K562 (cell line): Measurements from ENCODE around the gene ANKH. TPM values are rescaled to one million over a fixed set of nuclear protein-coding genes. Genes with fewer than 3 reads are reported as not detected.

Source experiments
- ATAC-seq: fragments of 200-7000 bp; cut with Tn5 transposase; 3 replicates; pipeline ENCODE4 v1.9.1; 2020; ENCODE audit warnings: moderate library complexity
- Bru-seq: library from RNA; stranded (reverse); fragments of 400-500 nt; gene quantifications from one replicate; lab custom pipeline; 2021; lab: Mats Ljungman, UMichigan
- BruChase-seq, 2 experiments: library from RNA; stranded (reverse); fragments of 400-500 nt; gene quantifications; one replicate each; lab custom pipeline; 2021; lab: Mats Ljungman, UMichigan
- BruUV-seq: library from RNA; stranded (reverse); fragments of 400-500 nt; replicated peaks from 2 replicates; lab custom pipeline; 2021; lab: Mats Ljungman, UMichigan
- CTCF ChIA-PET: fragments of 300-600 bp; formaldehyde crosslinking; extraction: SDS; loops from one replicate; lab custom pipeline; 2021; ENCODE audit warnings: low intra/inter-chr PET ratio; lab: Yijun Ruan, JAX
- POLR2A ChIA-PET: fragments of 300-600, 350-650 bp; sonication (Branson Sonifier 250); formaldehyde crosslinking; extraction: SDS; loops from one replicate; lab custom pipeline; 2021; ENCODE audit warnings: antibody characterized with exemption, inconsistent platforms; lab: Yijun Ruan, JAX
- DNase-seq, 4 experiments: peaks; one replicate each; pipeline versions ENCODE4 v3.0.0 to v3.0.0-alpha.2; 2011 to 2018; ENCODE audit warnings: low spot score in 3 of 4, mixed read lengths in 3 of 4; ENCODE audit errors: extremely low read depth in 1 of 4
- FAIRE-seq: peaks from 2 replicates; lab custom pipeline; 2011; peaks lifted over from hg19 to GRCh38; lab: Jason Lieb, UNC
- H2AFZ ChIP-seq: 2 replicates; pipeline ENCODE4 v1.6.0; 2011; ENCODE audit warnings: low read depth, low read length, control low read depth, inconsistent platforms
- H3K27ac ChIP-seq: fragments of 200-600 bp; 3 replicates; pipeline ENCODE4 v1.8.0; 2011; ENCODE audit warnings: low read depth, mild to moderate bottlenecking, control low read depth, inconsistent platforms, low read length, moderate library complexity, mixed read lengths; ENCODE audit errors: extremely low read depth
- H3K27me3 ChIP-seq, 2 experiments: fragments of 300-600 bp in 1 of 2; 2 replicates in 1 of 2; 3 replicates in 1 of 2; pipeline versions ENCODE4 v1.6.0 to v1.8.0; 2011; ENCODE audit warnings: inconsistent platforms in 2 of 2, low read length in 2 of 2, mild to moderate bottlenecking in 1 of 2, mixed read lengths in 1 of 2, moderate library complexity in 1 of 2; ENCODE audit not compliant: control insufficient read depth in 2 of 2, insufficient read depth in 2 of 2
- H3K36me3 ChIP-seq: fragments of 300-600 bp; 3 replicates; pipeline ENCODE4 v1.8.0; 2011; ENCODE audit warnings: mild to moderate bottlenecking, low read length, inconsistent platforms; ENCODE audit not compliant: control insufficient read depth, insufficient read depth
- H3K4me1 ChIP-seq, 2 experiments: fragments of 200-600 bp in 1 of 2; replicated peaks in 1 of 2; 2 replicates in 1 of 2; 3 replicates in 1 of 2; pipeline versions ENCODE4 v1.5.1 to v1.8.0; 2011; ENCODE audit warnings: inconsistent platforms in 2 of 2, low read length in 2 of 2, mild to moderate bottlenecking in 1 of 2, mixed read lengths in 1 of 2, moderate library complexity in 1 of 2; ENCODE audit not compliant: control insufficient read depth in 2 of 2, insufficient read depth in 2 of 2
- H3K4me2 ChIP-seq: 2 replicates; pipeline ENCODE4 v1.6.1; 2011; ENCODE audit warnings: low read length, control low read depth, inconsistent platforms, mixed read lengths; ENCODE audit not compliant: insufficient read depth
- H3K4me3 ChIP-seq: fragments of 200-600 bp; sonication (generic), shearing (Covaris generic); 2 replicates; pipeline ENCODE4 v1.5.1; 2016; ENCODE audit warnings: control low read depth, inconsistent platforms
- H3K79me2 ChIP-seq: fragments of 200-600 bp; 3 replicates; pipeline ENCODE4 v1.8.0; 2011; ENCODE audit warnings: low read length, inconsistent platforms; ENCODE audit not compliant: control insufficient read depth, insufficient read depth
- H3K9ac ChIP-seq, 2 experiments: 2 replicates each; pipeline versions ENCODE4 v1.6.0 to v1.6.1; 2011; ENCODE audit warnings: low read depth in 2 of 2, low read length in 2 of 2, control low read depth in 1 of 2, inconsistent platforms in 1 of 2, mild to moderate bottlenecking in 1 of 2, mixed read lengths in 1 of 2; ENCODE audit not compliant: insufficient read depth in 1 of 2
- H3K9me1 ChIP-seq: one replicate; pipeline ENCODE4 v1.6.0; 2011; ENCODE audit warnings: inconsistent platforms, mild to moderate bottlenecking, low read length, moderate library complexity; ENCODE audit not compliant: control insufficient read depth, insufficient read depth
- H3K9me3 ChIP-seq: replicated peaks from 2 replicates; pipeline ENCODE4 v1.5.1; 2011; ENCODE audit warnings: low read depth, low read length, inconsistent platforms; ENCODE audit not compliant: control insufficient read depth, insufficient read depth
- H4K20me1 ChIP-seq: replicated peaks from 2 replicates; pipeline ENCODE4 v1.6.1; 2011; ENCODE audit warnings: low read length, inconsistent platforms, mixed read lengths; ENCODE audit not compliant: control insufficient read depth, insufficient read depth
- CHD2 ChIP-seq: IDR thresholded peaks from 2 replicates; pipeline ENCODE4 v1.6.1; 2011; ENCODE audit warnings: low read depth, low read length
- RBFOX2 ChIP-seq: fragments of 200-400 bp; formaldehyde crosslinking; IDR thresholded peaks from 2 replicates; pipeline ENCODE4 v1.6.1; 2017; ENCODE audit warnings: low read depth, mild to moderate bottlenecking, low read length, moderate library complexity
- SMAD1 ChIP-seq: fragments of 150-350 bp; IDR thresholded peaks from 2 replicates; pipeline ENCODE4 v1.6.1; 2014; ENCODE audit warnings: low read length, low read depth; ENCODE audit not compliant: partially characterized antibody
- ZBED1 ChIP-seq: IDR thresholded peaks from 2 replicates; pipeline ENCODE4 v1.6.1; 2014
- ZFX ChIP-seq: sonication (generic); formaldehyde crosslinking; IDR thresholded peaks from 2 replicates; pipeline ENCODE4 v1.8.0; 2022; ENCODE audit warnings: mild to moderate bottlenecking, missing genetic modification reagents, moderate library complexity
- ZNF143 ChIP-seq: sonication (generic); formaldehyde crosslinking; IDR thresholded peaks from 2 replicates; pipeline ENCODE4 v1.9.0; 2022; ENCODE audit warnings: mild to moderate bottlenecking, missing genetic modification reagents
- ZNF407 ChIP-seq: fragments of 450-650 bp; IDR thresholded peaks from 2 replicates; pipeline ENCODE4 v1.6.1; 2016; ENCODE audit warnings: low read depth
- ZNF436 ChIP-seq: fragments of 250-450, 450-650 bp; sonication (Bioruptor Pico); formaldehyde crosslinking; IDR thresholded peaks from 2 replicates; pipeline ENCODE4 v1.7.0; 2020; ENCODE audit warnings: mild to moderate bottlenecking
- WGBS: fragments of 100-300 bp; shearing (Covaris generic); methylation state at CpG from one replicate; pipeline ENCODE4 v1.1.6; 2016; ENCODE audit warnings: low coverage, mixed read lengths; ENCODE audit not compliant: insufficient coverage; ENCODE audit errors: missing lambda C conversion rate; 5-methylcytosine and 5-hydroxymethylcytosine counted together
- in situ Hi-C: fragments of 300-500 bp; cut with MboI; formaldehyde crosslinking; loops from 4 replicates; pipeline ENCODE4 v1.15.0; 2018; ENCODE audit warnings: inconsistent platforms, mixed read lengths
- intact Hi-C: fragments of 100-400 bp; cut with micrococcal nuclease; formaldehyde crosslinking; loops from 2 replicates; pipeline ENCODE4 v1.14.2; 2022
- long read RNA-seq, 3 experiments: library from polyadenylated mRNA in 2 of 3; library from RNA in 1 of 3; unstranded in 2 of 3; stranded (forward) in 1 of 3; transcript quantifications; one replicate each; pipeline ENCODE4 v2.0.0, GENCODE V29; 2019 to 2022
- polyA minus RNA-seq, 3 experiments: library from RNA; depleted of rRNA, polyadenylated mRNA; stranded (reverse); fragments of >200 nt; gene quantifications; 2 replicates each; pipeline ENCODE4 v1.2.3, GENCODE V29; 2011
- polyA plus RNA-seq, 8 experiments: library from polyadenylated mRNA; depleted of rRNA in 4 of 8; stranded (reverse) in 5 of 8; unstranded in 3 of 8; fragments of >200 nt; fragmentation: Nextera tagmentation in 2 of 8; fragmentation: Illumina TruSeq in 1 of 8; extraction: Ambion mirVana in 2 of 8; extraction: Trizol in 1 of 8; gene quantifications; 2 replicates each; pipeline versions ENCODE4 v1.2.1 to v1.2.3, GENCODE V29; 2011 to 2014; ENCODE audit warnings: inconsistent platforms in 1 of 8, missing spikeins in 1 of 8
- total RNA-seq, 7 experiments: library from RNA; depleted of rRNA in 6 of 7; stranded (reverse); fragments of >200 nt in 6 of 7; fragmentation: Illumina TruSeq in 2 of 7; extraction: Trizol in 2 of 7; gene quantifications; 2 replicates each; pipeline versions ENCODE4 v1.2.1 to v1.2.3, GENCODE V29; 2011 to 2021; ENCODE audit warnings: low replicate concordance in 1 of 7

The ANKH gene
- 15.5 and 25.4 TPM in 2 replicates for total RNA-seq (2011; cell fraction: chromatin; rRNA removed; ENCODE audit: low replicate concordance)
- 13.8 and 14.9 TPM in 2 replicates for total RNA-seq (2011; cell fraction: nucleolus; rRNA removed)
- total RNA-seq (2011; cell fraction: nucleoplasm; rRNA removed) = 20.8 and 36.6 TPM in 2 replicates
- total RNA-seq (2014; rRNA removed) (1.3 and 3.1 TPM in 2 replicates), total RNA-seq (2014; rRNA removed; fragmentation: Illumina TruSeq; extraction: Trizol) (4.4 and 4.5 TPM in 2 replicates), total RNA-seq (2015; rRNA removed; fragmentation: Illumina TruSeq; extraction: Trizol) (2.8 and 3.2 TPM in 2 replicates), total RNA-seq (2021) (12.2 and 13.4 TPM in 2 replicates), polyA plus RNA-seq (2011; rRNA removed) (8.8 and 9.2 TPM in 2 replicates), polyA plus RNA-seq (2014; fragmentation: Illumina TruSeq; extraction: Trizol) (5.9 and 9.9 TPM in 2 replicates), polyA plus RNA-seq (2014; fragmentation: Nextera tagmentation; extraction: Ambion mirVana) (under 1 TPM; 0.79 to 0.99 TPM), polyA plus RNA-seq (2014; rRNA removed) (7.2 and 8.5 TPM in 2 replicates), polyA minus RNA-seq (2011; rRNA and poly(A)+ RNA removed) (7.1 and 7.9 TPM in 2 replicates), Bru-seq, nascent RNA (percentile 46 among the genes with signal in this experiment), BruChase-seq, experiment 1, labeled RNA remaining after a 2-hour chase (percentile 49 among the genes with signal in this experiment), BruChase-seq, experiment 2, labeled RNA remaining after a 6-hour chase (percentile 44 among the genes with signal in this experiment)
- polyA plus RNA-seq (2011; cell fraction: cytosol; rRNA removed) = 8.2 and 8.9 TPM in 2 replicates
- polyA plus RNA-seq (2011; cell fraction: nucleus; rRNA removed) = 6.1 and 6.8 TPM in 2 replicates
- polyA plus RNA-seq (2012) = 6.7 and 8.7 TPM in 2 replicates
- 5.2 and 7.8 TPM in 2 replicates for polyA minus RNA-seq (2011; cell fraction: cytosol; rRNA and poly(A)+ RNA removed)
- polyA minus RNA-seq (2011; cell fraction: nucleus; rRNA and poly(A)+ RNA removed) = 8.1 and 9.0 TPM in 2 replicates
- long read RNA-seq, experiment 1, full-length matches to known transcripts = 10 of 32 reads
- long read RNA-seq, experiment 1, partial matches to known transcripts = 6 of 32 reads
- long read RNA-seq, experiment 1, other reads (novel, unspliced or antisense) = 16 of 32 reads
- long read RNA-seq, experiment 2, full-length matches to known transcripts = 4 of 8 reads
- long read RNA-seq, experiment 2, partial matches to known transcripts = 0 of 8 reads
- long read RNA-seq, experiment 2, other reads (novel, unspliced or antisense) = 4 of 8 reads
- long read RNA-seq, experiment 3 = 0 reads

DNA sequence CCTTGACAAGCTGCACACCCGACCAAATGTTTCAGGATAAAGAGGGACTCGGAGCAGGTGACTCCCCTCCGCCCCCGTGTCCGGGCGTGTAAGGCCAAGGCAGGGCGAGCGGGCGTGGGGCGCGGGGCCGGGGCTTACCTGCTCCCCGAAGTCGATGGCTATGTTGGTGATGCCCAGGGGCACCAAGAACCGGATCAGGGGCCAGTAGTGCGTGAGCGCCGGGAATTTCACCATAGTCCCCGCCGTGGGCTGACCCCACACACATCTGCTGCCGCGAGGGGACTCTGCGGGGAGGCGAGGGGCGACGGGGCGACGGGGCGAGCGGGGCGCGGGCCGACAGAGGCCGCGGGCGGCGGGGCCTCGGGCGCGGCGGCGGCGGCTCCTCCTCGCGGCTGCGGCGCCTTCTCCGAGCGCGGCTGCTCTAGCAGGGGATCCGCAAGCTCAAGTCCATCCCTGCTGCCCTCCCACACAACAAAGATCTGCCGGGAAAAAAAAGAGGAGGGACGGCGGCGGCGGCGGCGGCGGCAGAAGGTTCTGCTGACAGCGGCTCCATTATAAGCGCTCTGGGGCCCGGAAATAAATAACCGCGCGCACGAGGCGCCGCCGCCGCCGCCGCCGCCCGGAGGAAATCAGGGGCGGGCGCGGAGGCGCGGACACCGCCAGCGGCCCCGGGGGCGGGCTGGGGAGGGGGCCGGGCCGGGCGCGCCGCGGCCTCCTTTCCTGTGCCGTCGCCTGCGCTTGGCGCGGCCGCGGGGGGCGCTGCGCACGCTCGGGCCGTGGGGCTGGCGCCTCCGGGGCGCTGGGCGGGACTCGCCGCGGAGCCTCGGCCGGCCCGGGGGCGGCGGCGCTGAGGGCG, at the start of gene ANKH:
Gene ANKH (minus strand): TSS at position 565 of the 856 bp plus-strand sequence. CDS start 331 bp downstream, at position 234.
- DNase-seq (peak; percentile 87 to 90 (median 89)), ATAC-seq (peak; percentile 97), FAIRE-seq (no peak)
- Histone ChIP-seq H3K27me3 (peaks cover 13 to 19% of the 10 kb centered on the region in 2 experiments), H4K20me1 (no peaks in the 10 kb centered on the region), H3K27ac (no peak within 1 kb of the TSS), H3K9me3 (no peaks in the 10 kb centered on the region), H3K9ac (peak within 1 kb of the TSS; percentile 26 to 88; a peak in 3 of 4 replicates), H3K9me1 (no peaks in the 10 kb centered on the region), H3K79me2 (no peaks in the 10 kb centered on the region), H3K4me2 (peak within 1 kb of the TSS; percentile 64), H3K4me1 (peaks cover 0 to 14% of the 10 kb centered on the region in 2 experiments; a peak in 3 of 5 replicates), H3K36me3 (no peaks in the 10 kb centered on the region), H2AFZ (peak within 1 kb of the TSS; percentile 76), H3K4me3 (peak within 1 kb of the TSS; percentile 57)
- in situ Hi-C loops (no loop called here), intact Hi-C loops (loop anchor here (10.0 kb wide), 2 partner anchors 133 to 147 kb away; no protein-coding TSS in a partner anchor)
- 1% methylated on average over 49 of the region's 115 CpGs for WGBS
- ChIA-PET CTCF (interaction anchor here (0.8 kb wide), 1 partner anchor 145 kb away, joined by 3 read pairs; no protein-coding TSS in a partner anchor), POLR2A (interaction anchor here (0.6 kb wide), 1 partner anchor 23 kb away, joined by 3 read pairs; no protein-coding TSS in a partner anchor)
- no TSS peak for BruUV-seq
- peak; percentile 62 for TF ChIP-seq RBFOX2
- TF ChIP-seq ZNF143 (CRISPR knock-in tag) = no peak
- no peak for TF ChIP-seq ZNF407
- TF ChIP-seq ZNF436 (CRISPR knock-in tag) = no peak
- TF ChIP-seq ZFX (CRISPR knock-in tag) = peak; percentile 55
- TF ChIP-seq SMAD1 = no peak
- TF ChIP-seq ZBED1 = no peak
- no peak for TF ChIP-seq CHD2
